SK-N-SH treated with all-trans-retinoic acid at 6 μM for 48 hours (cell line): Measurements from ENCODE around the gene SLC22A6.

ENCODE experiments used
- ESRRG ChIP-seq: fragments of 250-450 bp; sonication (Bioruptor Pico); IDR thresholded peaks from 2 replicates; pipeline ENCODE4 v1.6.1; 2021; ENCODE audit warnings: mild to moderate bottlenecking
- RARB ChIP-seq: fragments of 250-450 bp; sonication (Bioruptor Pico); IDR thresholded peaks from 2 replicates; pipeline ENCODE4 v1.8.0; 2021; ENCODE audit warnings: mild to moderate bottlenecking, moderate library complexity
- SNAI2 ChIP-seq: fragments of 250-450 bp; sonication (Bioruptor Pico); IDR thresholded peaks from 2 replicates; pipeline ENCODE4 v1.5.0; 2020; ENCODE audit warnings: mild to moderate bottlenecking, moderate library complexity
- ZC3H10 ChIP-seq: fragments of 250-450 bp; sonication (Bioruptor Pico); IDR thresholded peaks from 2 replicates; pipeline ENCODE4 v1.5.1; 2021; ENCODE audit warnings: mild to moderate bottlenecking, moderate library complexity
- ZFP3 ChIP-seq: fragments of 250-450 bp; sonication (Bioruptor Pico); IDR thresholded peaks from 2 replicates; pipeline ENCODE4 v1.5.0; 2020; ENCODE audit warnings: mild to moderate bottlenecking, moderate library complexity
- ZFP30 ChIP-seq: fragments of 450-650 bp; formaldehyde crosslinking; IDR thresholded peaks from 2 replicates; pipeline ENCODE4 v1.5.0; 2022; ENCODE audit warnings: mild to moderate bottlenecking, moderate library complexity
- ZNF8 ChIP-seq: fragments of 450-650 bp; formaldehyde crosslinking; IDR thresholded peaks from 2 replicates; pipeline ENCODE4 v1.5.0; 2020; ENCODE audit warnings: mild to moderate bottlenecking, moderate library complexity
- TF ChIP-seq, protein P1 (sequence below): fragments of 250-450 bp; sonication (Bioruptor Pico); IDR thresholded peaks from 2 replicates; pipeline ENCODE4 v1.5.1; 2020; ENCODE audit warnings: low read depth, mild to moderate bottlenecking, moderate library complexity

GRCh38 chr11:62984451-62984991 is at the start of gene SLC22A6:
- TF ChIP-seq ZFP3 (no peak), ZFP30 (CRISPR knock-in tag) (no peak), RARB (CRISPR knock-in tag) (no peak), ZNF8 (CRISPR knock-in tag) (no peak), SNAI2 (CRISPR knock-in tag) (no peak), ESRRG (no peak), ZC3H10 (CRISPR knock-in tag) (no peak)
- TF ChIP-seq, protein P1, sequence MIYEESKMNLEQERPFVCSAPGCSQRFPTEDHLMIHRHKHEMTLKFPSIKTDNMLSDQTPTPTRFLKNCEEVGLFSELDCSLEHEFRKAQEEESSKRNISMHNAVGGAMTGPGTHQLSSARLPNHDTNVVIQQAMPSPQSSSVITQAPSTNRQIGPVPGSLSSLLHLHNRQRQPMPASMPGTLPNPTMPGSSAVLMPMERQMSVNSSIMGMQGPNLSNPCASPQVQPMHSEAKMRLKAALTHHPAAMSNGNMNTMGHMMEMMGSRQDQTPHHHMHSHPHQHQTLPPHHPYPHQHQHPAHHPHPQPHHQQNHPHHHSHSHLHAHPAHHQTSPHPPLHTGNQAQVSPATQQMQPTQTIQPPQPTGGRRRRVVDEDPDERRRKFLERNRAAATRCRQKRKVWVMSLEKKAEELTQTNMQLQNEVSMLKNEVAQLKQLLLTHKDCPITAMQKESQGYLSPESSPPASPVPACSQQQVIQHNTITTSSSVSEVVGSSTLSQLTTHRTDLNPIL (CRISPR knock-in tag), result no peak
